Sigmoid colon (tissue), 4 donors: ENCODE measurements around the gene MRPL36.

Source experiments
- EP300 ChIP-seq, 4 donors: sonication (generic); formaldehyde crosslinking; IDR thresholded peaks; one replicate each; pipeline ENCODE4 v1.6.1; 2017; ENCODE audit warnings: antibody characterized with exemption in 4 of 4
- POLR2AphosphoS5 ChIP-seq, 4 donors: sonication (generic); formaldehyde crosslinking; IDR thresholded peaks; one replicate each; pipeline ENCODE4 v1.6.1; 2017; ENCODE audit warnings: antibody characterized with exemption in 4 of 4

DNA sequence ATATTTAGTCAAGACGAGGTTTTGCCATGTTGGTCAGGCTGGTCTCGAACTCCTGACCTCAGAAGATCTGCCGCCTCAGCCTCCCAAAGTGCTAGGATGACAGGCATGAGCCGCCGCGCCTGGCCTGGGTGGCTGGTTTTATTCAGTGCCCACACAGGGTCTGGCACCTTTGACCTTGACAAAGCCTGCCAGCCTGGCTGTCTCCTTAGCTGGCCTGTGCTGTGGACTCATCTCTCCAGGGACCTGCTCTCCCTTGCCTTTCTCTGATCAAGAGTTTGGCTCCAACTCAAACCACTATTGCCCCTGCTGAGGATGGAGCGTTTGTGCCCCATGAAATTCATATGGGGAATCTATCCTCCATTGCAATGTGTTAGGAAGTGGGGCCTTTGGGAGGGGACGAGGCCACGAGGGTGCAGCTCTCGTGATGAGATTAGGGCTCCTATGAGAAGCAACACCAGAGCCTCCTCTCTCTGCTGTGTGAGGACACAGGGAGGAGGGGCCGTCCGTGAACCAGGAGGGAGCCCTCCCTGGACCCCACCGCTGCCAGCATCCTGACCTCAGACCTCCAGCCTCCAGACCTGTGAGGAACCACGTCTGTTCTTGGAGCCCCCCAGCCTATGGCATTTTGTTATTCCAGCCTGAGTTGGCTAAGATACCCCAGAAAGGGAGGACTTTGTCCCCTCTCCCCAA lies 45.0 kb downstream of the MRPL36 start:
- TF ChIP-seq POLR2AphosphoS5 (IDR thresholded peaks at IDR 0.05), result no peak
- TF ChIP-seq EP300 (IDR thresholded peaks at IDR 0.05), result no peak
